ENCODE measurements around the gene RASA2. TPM values are rescaled to one million over a fixed set of nuclear protein-coding genes. Genes with fewer than 3 reads are reported as not detected.

The RASA2 gene
- total and polyA plus RNA-seq, 2 of the 8 experiments (the other 6 are each of a cell fraction or from before 2014, with no cell fraction given), result 3.5 to 15.9 TPM

- no peak overlapping the region for H3K9ac ChIP-seq (replicated peaks in 1 of 4; ENCODE audit: extremely low read depth in 1 of 4, low read depth in 3 of 4, low read length in 3 of 4)
- H3K14ac ChIP-seq (ENCODE audit: insufficient read length), result no peak overlapping the region
- WGBS, 2 experiments (ENCODE audit: extremely low coverage in 1 of 2, insufficient coverage in 1 of 2, insufficient read length in 1 of 2, insufficient replicate concordance in 2 of 2, low coverage in 1 of 2, low lambda C conversion rate in 2 of 2, missing lambda C conversion rate in 1 of 2), result 94% methylated on average over 4 of the region's 4 CpGs; no CpG with 5 or more reads in 1 of the 2 experiments
- ChIA-PET CTCF (ENCODE audit: partially characterized antibody) (no interaction called here), POLR2A (ENCODE audit: partially characterized antibody) (no interaction called here)
- H2BK12ac ChIP-seq (ENCODE audit: low read depth, low read length), result no peak overlapping the region; the same call in 1 of the 2 replicates
- no peak overlapping the region for H2AK5ac ChIP-seq (ENCODE audit: low read depth, low read length)
- no peaks in the 10 kb centered on the region for H3K23me2 ChIP-seq (ENCODE audit: low read depth, low read length)
- no peak for DNase-seq (ENCODE audit: low read depth in 1 of 2, low spot score in 2 of 2)
- FAIRE-seq, result no peak
- H3K79me1 ChIP-seq (ENCODE audit: low read depth, low read length), result no peaks in the 10 kb centered on the region
- no peak overlapping the region for H3K4me2 ChIP-seq (ENCODE audit: insufficient read depth in 1 of 2, low read depth in 2 of 2, low read length in 2 of 2)
- H4K91ac ChIP-seq (replicated peaks; ENCODE audit: insufficient read length, low read length), result no peak overlapping the region
- H3K4me3 ChIP-seq (ENCODE audit: extremely low read depth in 1 of 4, insufficient read depth in 2 of 4, low read depth in 3 of 4, low read length in 4 of 4), result no peak overlapping the region
- H3K9me3 ChIP-seq (ENCODE audit: insufficient read depth in 2 of 2, low read depth in 1 of 2, low read length in 1 of 2), result no peaks in the 10 kb centered on the region
- H2AFZ ChIP-seq (ENCODE audit: low read length), result no peak overlapping the region
- no peak overlapping the region for H4K8ac ChIP-seq (ENCODE audit: extremely low read depth, insufficient read depth, low read length)
- H3K79me2 ChIP-seq (ENCODE audit: control insufficient read depth in 1 of 2, insufficient read depth in 2 of 2, low read length in 2 of 2), result no peaks in the 10 kb centered on the region
- no peak overlapping the region for H3K23ac ChIP-seq (ENCODE audit: insufficient read length)
- no peak overlapping the region for H3K18ac ChIP-seq (ENCODE audit: extremely low read depth, low read length)
- H2BK15ac ChIP-seq (ENCODE audit: low read length), result no peak overlapping the region
- H3K27ac ChIP-seq (ENCODE audit: low read depth, low read length), result no peak overlapping the region
- no peak overlapping the region for H2BK120ac ChIP-seq (replicated peaks; ENCODE audit: low read depth, low read length)
- H4K5ac ChIP-seq (ENCODE audit: insufficient read length, low read depth, low read length), result no peak overlapping the region
- no peak overlapping the region for H3K56ac ChIP-seq (replicated peaks; ENCODE audit: insufficient read length, low read depth, low read length)
- no peak overlapping the region; the same call in 1 of the 2 replicates for H2BK5ac ChIP-seq (ENCODE audit: low read depth, low read length)
- H3K27me3 ChIP-seq (replicated peaks in 1 of 4; ENCODE audit: control insufficient read depth in 3 of 4, extremely low read depth in 1 of 4, insufficient read depth in 3 of 4, low read length in 3 of 4), result no peaks in the 10 kb centered on the region
- no peaks in the 10 kb centered on the region; a peak in 1 of 7 replicates for H3K4me1 ChIP-seq (replicated peaks in 1 of 4; ENCODE audit: control insufficient read depth in 3 of 4, insufficient read depth in 4 of 4, low read length in 3 of 4)
- H3K36me3 ChIP-seq (ENCODE audit: control insufficient read depth in 2 of 4, insufficient read depth in 4 of 4, low read length in 3 of 4), result no peaks in the 10 kb centered on the region
- H4K20me1 ChIP-seq (replicated peaks in 1 of 2; ENCODE audit: control insufficient read depth in 1 of 2, insufficient read depth in 2 of 2, low read length in 2 of 2), result no peaks in the 10 kb centered on the region
- no peak overlapping the region for H2BK20ac ChIP-seq (ENCODE audit: low read length)
- H3K4ac ChIP-seq (replicated peaks; ENCODE audit: insufficient read length, low read depth, low read length), result no peak overlapping the region
- no peak for TF ChIP-seq TAF1 (IDR thresholded peaks at IDR 0.05; ENCODE audit: low read depth, low read length)
- no peak for TF ChIP-seq CHD2 (IDR thresholded peaks at IDR 0.05; ENCODE audit: low read length)
- no peak for TF ChIP-seq GABPA (IDR thresholded peaks at IDR 0.05; ENCODE audit: borderline replicate concordance, insufficient read depth, low read length)
- no peak for TF ChIP-seq SP4 (IDR thresholded peaks at IDR 0.05; ENCODE audit: low read length)
- no peak for TF ChIP-seq ASH2L (IDR thresholded peaks at IDR 0.05; ENCODE audit: low read length)
- TF ChIP-seq TEAD4 (IDR thresholded peaks at IDR 0.05; ENCODE audit: low read depth, low read length), result no peak
- no peak for TF ChIP-seq SP2 (IDR thresholded peaks at IDR 0.05; ENCODE audit: low read length)
- TF ChIP-seq BRCA1 (IDR thresholded peaks at IDR 0.05; ENCODE audit: low read depth, low read length), result no peak
- no peak for TF ChIP-seq FOSL1 (IDR thresholded peaks at IDR 0.05; ENCODE audit: insufficient read depth, low read depth, low read length)
- TF ChIP-seq SP1 (IDR thresholded peaks at IDR 0.05; ENCODE audit: low read depth, low read length), result no peak
- no peak for TF ChIP-seq CREB1 (IDR thresholded peaks at IDR 0.05)
- TF ChIP-seq JUN (IDR thresholded peaks at IDR 0.05; ENCODE audit: low read depth, low read length), result no peak
- no peak for TF ChIP-seq EGR1 (IDR thresholded peaks at IDR 0.05; ENCODE audit: borderline replicate concordance, low read depth, low read length)
- no peak for TF ChIP-seq CTBP2 (IDR thresholded peaks at IDR 0.05; ENCODE audit: borderline replicate concordance, insufficient read depth, insufficient read length, low read length)
- no peak for TF ChIP-seq SIRT6 (IDR thresholded peaks at IDR 0.05; ENCODE audit: low read length)
- TF ChIP-seq KDM5A (IDR thresholded peaks at IDR 0.05; ENCODE audit: low read length), result no peak
- no peak for TF ChIP-seq POU5F1 (IDR thresholded peaks at IDR 0.05; ENCODE audit: low read depth, low read length)
- no peak for TF ChIP-seq MAFK (IDR thresholded peaks at IDR 0.05; ENCODE audit: low read depth, low read length)
Measured at GRCh38 chr3:141619450-141619849, 132.6 kb downstream of the RASA2 start.

All from H1 (cell line).